K562 (cell line): ENCODE results near the gene MBP. TPM values are rescaled to one million over a fixed set of nuclear protein-coding genes. Genes with fewer than 3 reads are reported as not detected.

Source experiments
- ATAC-seq: fragments of 200-7000 bp; cut with Tn5 transposase; 3 replicates; pipeline ENCODE4 v1.9.1; 2020; ENCODE audit warnings: moderate library complexity
- BruUV-seq: library from RNA; stranded (reverse); fragments of 400-500 nt; replicated peaks from 2 replicates; lab custom pipeline; 2021; lab: Mats Ljungman, UMichigan
- CTCF ChIA-PET: fragments of 300-600 bp; formaldehyde crosslinking; extraction: SDS; loops from one replicate; lab custom pipeline; 2021; ENCODE audit warnings: low intra/inter-chr PET ratio; lab: Yijun Ruan, JAX
- POLR2A ChIA-PET: fragments of 300-600, 350-650 bp; sonication (Branson Sonifier 250); formaldehyde crosslinking; extraction: SDS; loops from one replicate; lab custom pipeline; 2021; ENCODE audit warnings: antibody characterized with exemption, inconsistent platforms; lab: Yijun Ruan, JAX
- DNase-seq, 4 experiments: peaks; one replicate each; pipeline versions ENCODE4 v3.0.0 to v3.0.0-alpha.2; 2011 to 2018; ENCODE audit warnings: low spot score in 3 of 4, mixed read lengths in 3 of 4; ENCODE audit errors: extremely low read depth in 1 of 4
- FAIRE-seq: peaks from 2 replicates; lab custom pipeline; 2011; peaks lifted over from hg19 to GRCh38; lab: Jason Lieb, UNC
- H2AFZ ChIP-seq: 2 replicates; pipeline ENCODE4 v1.6.0; 2011; ENCODE audit warnings: low read depth, low read length, control low read depth, inconsistent platforms
- H3K27ac ChIP-seq: fragments of 200-600 bp; 3 replicates; pipeline ENCODE4 v1.8.0; 2011; ENCODE audit warnings: low read depth, mild to moderate bottlenecking, control low read depth, inconsistent platforms, low read length, moderate library complexity, mixed read lengths; ENCODE audit errors: extremely low read depth
- H3K27me3 ChIP-seq, 2 experiments: fragments of 300-600 bp in 1 of 2; 2 replicates in 1 of 2; 3 replicates in 1 of 2; pipeline versions ENCODE4 v1.6.0 to v1.8.0; 2011; ENCODE audit warnings: inconsistent platforms in 2 of 2, low read length in 2 of 2, mild to moderate bottlenecking in 1 of 2, mixed read lengths in 1 of 2, moderate library complexity in 1 of 2; ENCODE audit not compliant: control insufficient read depth in 2 of 2, insufficient read depth in 2 of 2
- H3K36me3 ChIP-seq: fragments of 300-600 bp; 3 replicates; pipeline ENCODE4 v1.8.0; 2011; ENCODE audit warnings: mild to moderate bottlenecking, low read length, inconsistent platforms; ENCODE audit not compliant: control insufficient read depth, insufficient read depth
- H3K4me1 ChIP-seq, 2 experiments: fragments of 200-600 bp in 1 of 2; replicated peaks in 1 of 2; 2 replicates in 1 of 2; 3 replicates in 1 of 2; pipeline versions ENCODE4 v1.5.1 to v1.8.0; 2011; ENCODE audit warnings: inconsistent platforms in 2 of 2, low read length in 2 of 2, mild to moderate bottlenecking in 1 of 2, mixed read lengths in 1 of 2, moderate library complexity in 1 of 2; ENCODE audit not compliant: control insufficient read depth in 2 of 2, insufficient read depth in 2 of 2
- H3K4me2 ChIP-seq: 2 replicates; pipeline ENCODE4 v1.6.1; 2011; ENCODE audit warnings: low read length, control low read depth, inconsistent platforms, mixed read lengths; ENCODE audit not compliant: insufficient read depth
- H3K4me3 ChIP-seq: fragments of 200-600 bp; sonication (generic), shearing (Covaris generic); 2 replicates; pipeline ENCODE4 v1.5.1; 2016; ENCODE audit warnings: control low read depth, inconsistent platforms
- H3K79me2 ChIP-seq: fragments of 200-600 bp; 3 replicates; pipeline ENCODE4 v1.8.0; 2011; ENCODE audit warnings: low read length, inconsistent platforms; ENCODE audit not compliant: control insufficient read depth, insufficient read depth
- H3K9ac ChIP-seq, 2 experiments: 2 replicates each; pipeline versions ENCODE4 v1.6.0 to v1.6.1; 2011; ENCODE audit warnings: low read depth in 2 of 2, low read length in 2 of 2, control low read depth in 1 of 2, inconsistent platforms in 1 of 2, mild to moderate bottlenecking in 1 of 2, mixed read lengths in 1 of 2; ENCODE audit not compliant: insufficient read depth in 1 of 2
- H3K9me1 ChIP-seq: one replicate; pipeline ENCODE4 v1.6.0; 2011; ENCODE audit warnings: inconsistent platforms, mild to moderate bottlenecking, low read length, moderate library complexity; ENCODE audit not compliant: control insufficient read depth, insufficient read depth
- H3K9me3 ChIP-seq: replicated peaks from 2 replicates; pipeline ENCODE4 v1.5.1; 2011; ENCODE audit warnings: low read depth, low read length, inconsistent platforms; ENCODE audit not compliant: control insufficient read depth, insufficient read depth
- H4K20me1 ChIP-seq: replicated peaks from 2 replicates; pipeline ENCODE4 v1.6.1; 2011; ENCODE audit warnings: low read length, inconsistent platforms, mixed read lengths; ENCODE audit not compliant: control insufficient read depth, insufficient read depth
- CBFB ChIP-seq: sonication (generic); formaldehyde crosslinking; IDR thresholded peaks from 2 replicates; pipeline ENCODE4 v1.4.0; 2020; ENCODE audit warnings: mild to moderate bottlenecking, missing genetic modification reagents
- ELF1 ChIP-seq: fragments of 200-800 bp; sonication (Bioruptor generic); IDR thresholded peaks from 2 replicates; pipeline ENCODE4 v1.6.1; 2016; ENCODE audit warnings: missing genetic modification characterization, missing compliant biosample characterization
- ZBTB1 ChIP-seq: sonication (generic); formaldehyde crosslinking; IDR thresholded peaks from 2 replicates; pipeline ENCODE4 v1.8.1; 2023; ENCODE audit warnings: missing genetic modification reagents, low read depth, mild to moderate bottlenecking, borderline replicate concordance
- ZKSCAN1 ChIP-seq: fragments of 150-350 bp; IDR thresholded peaks from 2 replicates; pipeline ENCODE4 v1.6.1; 2016; ENCODE audit warnings: low read depth, low read length
- ZNF212 ChIP-seq: fragments of 450-650 bp; formaldehyde crosslinking; IDR thresholded peaks from 2 replicates; pipeline ENCODE4 v1.4.0; 2020; ENCODE audit warnings: mild to moderate bottlenecking
- ZNF347 ChIP-seq: fragments of 450-650 bp; formaldehyde crosslinking; IDR thresholded peaks from 2 replicates; pipeline ENCODE4 v1.4.0; 2020; ENCODE audit warnings: low read depth, mild to moderate bottlenecking, moderate library complexity
- WGBS: fragments of 100-300 bp; shearing (Covaris generic); methylation state at CpG from one replicate; pipeline ENCODE4 v1.1.6; 2016; ENCODE audit warnings: low coverage, mixed read lengths; ENCODE audit not compliant: insufficient coverage; ENCODE audit errors: missing lambda C conversion rate; 5-methylcytosine and 5-hydroxymethylcytosine counted together
- in situ Hi-C: fragments of 300-500 bp; cut with MboI; formaldehyde crosslinking; loops from 4 replicates; pipeline ENCODE4 v1.15.0; 2018; ENCODE audit warnings: inconsistent platforms, mixed read lengths
- intact Hi-C: fragments of 100-400 bp; cut with micrococcal nuclease; formaldehyde crosslinking; loops from 2 replicates; pipeline ENCODE4 v1.14.2; 2022
- polyA plus RNA-seq, 8 experiments: library from polyadenylated mRNA; depleted of rRNA in 4 of 8; stranded (reverse) in 5 of 8; unstranded in 3 of 8; fragments of >200 nt; fragmentation: Nextera tagmentation in 2 of 8; fragmentation: Illumina TruSeq in 1 of 8; extraction: Ambion mirVana in 2 of 8; extraction: Trizol in 1 of 8; gene quantifications; 2 replicates each; pipeline versions ENCODE4 v1.2.1 to v1.2.3, GENCODE V29; 2011 to 2014; ENCODE audit warnings: inconsistent platforms in 1 of 8, missing spikeins in 1 of 8
- total RNA-seq, 7 experiments: library from RNA; depleted of rRNA in 6 of 7; stranded (reverse); fragments of >200 nt in 6 of 7; fragmentation: Illumina TruSeq in 2 of 7; extraction: Trizol in 2 of 7; gene quantifications; 2 replicates each; pipeline versions ENCODE4 v1.2.1 to v1.2.3, GENCODE V29; 2011 to 2021; ENCODE audit warnings: low replicate concordance in 1 of 7
- TF ChIP-seq, protein P1 (sequence below): IDR thresholded peaks from 2 replicates; pipeline ENCODE4 v1.6.1; 2012; ENCODE audit warnings: low read depth, low read length, improper control_type of control experiment, borderline replicate concordance
- TF ChIP-seq, protein P2 (sequence below): fragments of 450-650 bp; IDR thresholded peaks from 2 replicates; pipeline ENCODE4 v1.6.1; 2016; ENCODE audit warnings: low read depth

Gene MBP
- total and polyA plus RNA-seq, 9 of the 15 experiments (the other 6 are each of a cell fraction or from before 2014, with no cell fraction given), result 0.09 TPM; not detected in 8

DNA sequence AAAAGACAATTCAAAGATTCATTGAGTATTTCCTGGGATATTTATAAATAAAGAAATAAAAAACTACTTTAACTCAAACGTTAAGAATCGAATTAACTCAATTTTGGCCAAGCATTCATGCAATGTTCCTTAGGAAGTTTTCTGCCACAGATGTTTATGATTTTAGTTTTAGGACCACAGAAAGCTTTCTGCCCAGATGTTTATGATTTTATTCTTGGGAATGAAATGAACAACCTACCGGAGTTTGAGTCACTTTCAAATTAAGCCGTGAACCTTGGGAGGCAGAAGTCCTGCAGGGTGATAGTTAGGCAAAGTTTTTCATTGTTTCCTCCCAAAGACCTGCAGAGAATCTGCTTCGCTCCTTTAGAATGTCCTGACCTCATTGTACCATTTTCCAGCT, 34.7 kb upstream of the MBP start:
- intact Hi-C loops (no loop called here), in situ Hi-C loops (no loop called here)
- Histone ChIP-seq H3K79me2 (no peaks in the 10 kb centered on the region), H2AFZ (no peak overlapping the region), H4K20me1 (no peaks in the 10 kb centered on the region), H3K9me3 (no peaks in the 10 kb centered on the region), H3K4me1 (no peaks in the 10 kb centered on the region), H3K4me3 (no peak overlapping the region), H3K9ac (no peak overlapping the region), H3K4me2 (no peak overlapping the region), H3K9me1 (no peaks in the 10 kb centered on the region), H3K27ac (no peak overlapping the region), H3K27me3 (peaks cover 4 to 43% of the 10 kb centered on the region in 2 experiments; a peak in 3 of 5 replicates), H3K36me3 (no peaks in the 10 kb centered on the region)
- FAIRE-seq (no peak), ATAC-seq (no peak), DNase-seq (no peak)
- ChIA-PET POLR2A (no interaction called here), CTCF (no interaction called here)
- TF ChIP-seq, protein P1, sequence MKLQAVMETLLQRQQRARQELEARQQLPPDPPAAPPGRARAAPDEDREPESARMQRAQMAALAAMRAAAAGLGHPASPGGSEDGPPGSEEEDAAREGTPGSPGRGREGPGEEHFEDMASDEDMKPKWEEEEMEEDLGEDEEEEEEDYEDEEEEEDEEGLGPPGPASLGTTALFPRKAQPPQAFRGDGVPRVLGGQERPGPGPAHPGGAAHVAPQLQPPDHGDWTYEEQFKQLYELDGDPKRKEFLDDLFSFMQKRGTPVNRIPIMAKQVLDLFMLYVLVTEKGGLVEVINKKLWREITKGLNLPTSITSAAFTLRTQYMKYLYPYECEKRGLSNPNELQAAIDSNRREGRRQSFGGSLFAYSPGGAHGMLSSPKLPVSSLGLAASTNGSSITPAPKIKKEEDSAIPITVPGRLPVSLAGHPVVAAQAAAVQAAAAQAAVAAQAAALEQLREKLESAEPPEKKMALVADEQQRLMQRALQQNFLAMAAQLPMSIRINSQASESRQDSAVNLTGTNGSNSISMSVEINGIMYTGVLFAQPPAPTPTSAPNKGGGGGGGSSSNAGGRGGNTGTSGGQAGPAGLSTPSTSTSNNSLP, result no peak
- TF ChIP-seq ZKSCAN1 (no peak), CBFB (no peak), ZBTB1 (CRISPR knock-in tag) (no peak), ZNF212 (no peak), ZNF347 (no peak), ELF1 (tag) (no peak)
- TF ChIP-seq, protein P2, sequence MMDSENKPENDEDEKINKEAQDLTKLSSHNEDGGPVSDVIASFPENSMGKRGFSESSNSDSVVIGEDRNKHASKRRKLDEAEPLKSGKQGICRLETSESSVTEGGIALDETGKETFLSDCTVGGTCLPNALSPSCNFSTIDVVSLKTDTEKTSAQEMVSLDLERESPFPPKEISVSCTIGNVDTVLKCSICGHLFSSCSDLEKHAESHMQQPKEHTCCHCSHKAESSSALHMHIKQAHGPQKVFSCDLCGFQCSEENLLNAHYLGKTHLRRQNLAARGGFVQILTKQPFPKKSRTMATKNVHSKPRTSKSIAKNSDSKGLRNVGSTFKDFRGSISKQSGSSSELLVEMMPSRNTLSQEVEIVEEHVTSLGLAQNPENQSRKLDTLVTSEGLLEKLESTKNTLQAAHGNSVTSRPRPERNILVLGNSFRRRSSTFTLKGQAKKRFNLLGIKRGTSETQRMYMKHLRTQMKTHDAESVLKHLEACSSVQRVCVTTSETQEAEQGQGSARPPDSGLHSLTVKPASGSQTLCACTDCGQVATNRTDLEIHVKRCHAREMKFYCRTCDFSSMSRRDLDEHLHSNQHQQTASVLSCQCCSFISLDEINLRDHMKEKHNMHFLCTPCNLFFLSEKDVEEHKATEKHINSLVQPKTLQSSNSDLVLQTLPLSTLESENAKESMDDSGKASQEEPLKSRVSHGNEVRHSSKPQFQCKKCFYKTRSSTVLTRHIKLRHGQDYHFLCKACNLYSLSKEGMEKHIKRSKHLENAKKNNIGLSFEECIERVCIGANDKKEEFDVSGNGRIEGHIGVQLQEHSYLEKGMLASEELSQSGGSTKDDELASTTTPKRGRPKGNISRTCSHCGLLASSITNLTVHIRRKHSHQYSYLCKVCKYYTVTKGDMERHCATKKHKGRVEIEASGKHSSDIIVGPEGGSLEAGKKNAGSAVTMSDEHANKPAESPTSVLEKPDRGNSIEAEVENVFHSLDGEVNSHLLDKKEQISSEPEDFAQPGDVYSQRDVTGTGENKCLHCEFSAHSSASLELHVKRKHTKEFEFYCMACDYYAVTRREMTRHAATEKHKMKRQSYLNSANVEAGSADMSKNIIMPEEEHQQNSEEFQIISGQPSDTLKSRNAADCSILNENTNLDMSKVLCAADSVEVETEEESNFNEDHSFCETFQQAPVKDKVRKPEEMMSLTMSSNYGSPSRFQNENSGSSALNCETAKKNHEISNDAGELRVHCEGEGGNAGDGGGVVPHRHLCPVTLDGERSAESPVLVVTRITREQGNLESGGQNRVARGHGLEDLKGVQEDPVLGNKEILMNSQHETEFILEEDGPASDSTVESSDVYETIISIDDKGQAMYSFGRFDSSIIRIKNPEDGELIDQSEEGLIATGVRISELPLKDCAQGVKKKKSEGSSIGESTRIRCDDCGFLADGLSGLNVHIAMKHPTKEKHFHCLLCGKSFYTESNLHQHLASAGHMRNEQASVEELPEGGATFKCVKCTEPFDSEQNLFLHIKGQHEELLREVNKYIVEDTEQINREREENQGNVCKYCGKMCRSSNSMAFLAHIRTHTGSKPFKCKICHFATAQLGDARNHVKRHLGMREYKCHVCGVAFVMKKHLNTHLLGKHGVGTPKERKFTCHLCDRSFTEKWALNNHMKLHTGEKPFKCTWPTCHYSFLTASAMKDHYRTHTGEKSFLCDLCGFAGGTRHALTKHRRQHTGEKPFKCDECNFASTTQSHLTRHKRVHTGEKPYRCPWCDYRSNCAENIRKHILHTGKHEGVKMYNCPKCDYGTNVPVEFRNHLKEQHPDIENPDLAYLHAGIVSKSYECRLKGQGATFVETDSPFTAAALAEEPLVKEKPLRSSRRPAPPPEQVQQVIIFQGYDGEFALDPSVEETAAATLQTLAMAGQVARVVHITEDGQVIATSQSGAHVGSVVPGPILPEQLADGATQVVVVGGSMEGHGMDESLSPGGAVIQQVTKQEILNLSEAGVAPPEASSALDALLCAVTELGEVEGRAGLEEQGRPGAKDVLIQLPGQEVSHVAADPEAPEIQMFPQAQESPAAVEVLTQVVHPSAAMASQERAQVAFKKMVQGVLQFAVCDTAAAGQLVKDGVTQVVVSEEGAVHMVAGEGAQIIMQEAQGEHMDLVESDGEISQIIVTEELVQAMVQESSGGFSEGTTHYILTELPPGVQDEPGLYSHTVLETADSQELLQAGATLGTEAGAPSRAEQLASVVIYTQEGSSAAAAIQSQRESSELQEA, result no peak
- no TSS peak for BruUV-seq
- WGBS, result 0% methylated on average over 5 of the region's 5 CpGs
